H1 (cell line): ENCODE measurements around the gene DUOXA1. TPM values are rescaled to one million over a fixed set of nuclear protein-coding genes. Genes with fewer than 3 reads are reported as not detected.
"Not testable (repeated sequence)": the region's sequence is repeated elsewhere in the genome, so short reads cannot be mapped to it uniquely, and the experiment has no call there.

ENCODE experiments used
- CTCF ChIA-PET: fragments of 300-600 bp; sonication (Branson Sonifier 250); formaldehyde crosslinking; loops from one replicate; lab custom pipeline; 2021; ENCODE audit not compliant: partially characterized antibody; lab: Charles Lee
- POLR2A ChIA-PET: fragments of 300-600 bp; sonication (Branson Sonifier 250); formaldehyde crosslinking; loops from one replicate; lab custom pipeline; 2021; ENCODE audit warnings: inconsistent platforms; ENCODE audit not compliant: partially characterized antibody; lab: Charles Lee
- DNase-seq, 2 experiments: peaks; one replicate each; pipeline versions ENCODE4 v3.0.0 to v3.0.0-alpha.2; 2010 to 2022; ENCODE audit warnings: low spot score in 2 of 2, low read depth in 1 of 2, mixed read lengths in 1 of 2
- FAIRE-seq: peaks from 2 replicates; lab custom pipeline; 2011; peaks lifted over from hg19 to GRCh38; lab: Jason Lieb, UNC
- H2AFZ ChIP-seq: 2 replicates; pipeline ENCODE4 v1.8.1; 2012; ENCODE audit warnings: low read length, inconsistent platforms
- H2AK5ac ChIP-seq: 2 replicates; pipeline ENCODE4 v1.6.1; 2013; ENCODE audit warnings: low read depth, low read length
- H2BK120ac ChIP-seq: replicated peaks from 2 replicates; pipeline ENCODE3; 2013; ENCODE audit warnings: low read depth, low read length, inconsistent platforms
- H2BK12ac ChIP-seq: 2 replicates; pipeline ENCODE4 v1.6.1; 2013; ENCODE audit warnings: low read depth, low read length
- H2BK15ac ChIP-seq: 2 replicates; pipeline ENCODE4 v1.6.1; 2013; ENCODE audit warnings: low read length
- H2BK20ac ChIP-seq: 2 replicates; pipeline ENCODE4 v1.6.1; 2013; ENCODE audit warnings: low read length
- H2BK5ac ChIP-seq: 2 replicates; pipeline ENCODE4 v1.6.1; 2013; ENCODE audit warnings: low read depth, low read length
- H3K14ac ChIP-seq: 2 replicates; pipeline ENCODE4 v1.6.1; 2013; ENCODE audit warnings: inconsistent platforms; ENCODE audit not compliant: insufficient read length
- H3K18ac ChIP-seq: 2 replicates; pipeline ENCODE4 v1.6.1; 2013; ENCODE audit warnings: low read length; ENCODE audit errors: extremely low read depth
- H3K23ac ChIP-seq: 2 replicates; pipeline ENCODE4 v1.6.1; 2013; ENCODE audit warnings: inconsistent platforms; ENCODE audit not compliant: insufficient read length
- H3K23me2 ChIP-seq: 2 replicates; pipeline ENCODE4 v1.6.1; 2013; ENCODE audit warnings: low read depth, low read length
- H3K27ac ChIP-seq: 2 replicates; pipeline ENCODE4 v1.6.1; 2011; ENCODE audit warnings: low read depth, low read length, inconsistent platforms
- H3K27me3 ChIP-seq, 4 experiments: replicated peaks in 1 of 4; 1 replicate in 1 of 4; 2 replicates in 3 of 4; pipeline versions ENCODE4 v1.6.1 to v1.8.1; 2011 to 2013; ENCODE audit warnings: low read length in 3 of 4, mild to moderate bottlenecking in 3 of 4, inconsistent platforms in 2 of 4, mixed read lengths in 2 of 4, moderate library complexity in 1 of 4; ENCODE audit not compliant: control insufficient read depth in 3 of 4, insufficient read depth in 3 of 4; ENCODE audit errors: extremely low read depth in 1 of 4
- H3K36me3 ChIP-seq, 4 experiments: 2 replicates each; pipeline versions ENCODE4 v1.6.1 to v1.8.1; 2011 to 2013; ENCODE audit warnings: mild to moderate bottlenecking in 4 of 4, low read length in 3 of 4, moderate library complexity in 2 of 4, control low read depth in 1 of 4, inconsistent platforms in 1 of 4; ENCODE audit not compliant: insufficient read depth in 4 of 4, control insufficient read depth in 2 of 4
- H3K4ac ChIP-seq: replicated peaks from 2 replicates; pipeline ENCODE3; 2013; ENCODE audit warnings: low read length, low read depth, mixed read lengths, inconsistent platforms; ENCODE audit not compliant: insufficient read length
- H3K4me1 ChIP-seq, 4 experiments: replicated peaks in 1 of 4; 1 replicate in 1 of 4; 2 replicates in 3 of 4; pipeline versions ENCODE4 v1.6.1 to v1.8.1; 2011 to 2013; ENCODE audit warnings: low read length in 3 of 4, inconsistent platforms in 2 of 4, mixed read lengths in 1 of 4; ENCODE audit not compliant: insufficient read depth in 4 of 4, control insufficient read depth in 3 of 4
- H3K4me2 ChIP-seq, 2 experiments: 2 replicates each; pipeline versions ENCODE4 v1.6.1 to v1.8.1; 2011 to 2013; ENCODE audit warnings: low read depth in 2 of 2, low read length in 2 of 2, control low read depth in 1 of 2, inconsistent platforms in 1 of 2, mild to moderate bottlenecking in 1 of 2; ENCODE audit not compliant: insufficient read depth in 1 of 2
- H3K4me3 ChIP-seq, 4 experiments: fragments of 200-600, 300-600 bp in 1 of 4; sonication (generic), shearing (Covaris generic), sonication (Bioruptor Twin) in 1 of 4; 2 replicates each; pipeline versions ENCODE4 v1.5.1 to v1.8.1; 2011 to 2016; ENCODE audit warnings: low read length in 4 of 4, low read depth in 3 of 4, control low read depth in 2 of 4, inconsistent platforms in 2 of 4, mild to moderate bottlenecking in 2 of 4, mixed read lengths in 1 of 4, moderate library complexity in 1 of 4; ENCODE audit not compliant: insufficient read depth in 2 of 4; ENCODE audit errors: extremely low read depth in 1 of 4
- H3K56ac ChIP-seq: replicated peaks from 2 replicates; pipeline ENCODE3; 2013; ENCODE audit warnings: low read depth, mild to moderate bottlenecking, mixed read lengths, low read length, inconsistent platforms; ENCODE audit not compliant: insufficient read length
- H3K79me1 ChIP-seq: 2 replicates; pipeline ENCODE4 v1.6.1; 2013; ENCODE audit warnings: low read depth, low read length, control low read depth
- H3K79me2 ChIP-seq, 2 experiments: 2 replicates each; pipeline versions ENCODE4 v1.6.1 to v1.8.1; 2012 to 2013; ENCODE audit warnings: low read length in 2 of 2, mild to moderate bottlenecking in 2 of 2, inconsistent platforms in 1 of 2; ENCODE audit not compliant: insufficient read depth in 2 of 2, control insufficient read depth in 1 of 2
- H3K9ac ChIP-seq, 4 experiments: replicated peaks in 1 of 4; 1 replicate in 1 of 4; 2 replicates in 3 of 4; pipeline versions ENCODE4 v1.6.1 to v1.8.1; 2011 to 2013; ENCODE audit warnings: low read depth in 3 of 4, low read length in 3 of 4, control low read depth in 2 of 4, mild to moderate bottlenecking in 2 of 4, moderate library complexity in 2 of 4, inconsistent platforms in 1 of 4; ENCODE audit errors: extremely low read depth in 1 of 4
- H3K9me3 ChIP-seq, 2 experiments: 2 replicates each; pipeline versions ENCODE4 v1.6.1 to v1.8.1; 2012 to 2013; ENCODE audit warnings: mild to moderate bottlenecking in 2 of 2, moderate library complexity in 2 of 2, control low read depth in 1 of 2, inconsistent platforms in 1 of 2, low read depth in 1 of 2, low read length in 1 of 2, mixed read lengths in 1 of 2; ENCODE audit not compliant: insufficient read depth in 2 of 2
- H4K20me1 ChIP-seq, 2 experiments: replicated peaks in 1 of 2; 2 replicates each; pipeline versions ENCODE3 to v1.8.1; 2011 to 2013; ENCODE audit warnings: inconsistent platforms in 2 of 2, low read length in 2 of 2, mild to moderate bottlenecking in 1 of 2; ENCODE audit not compliant: insufficient read depth in 2 of 2, control insufficient read depth in 1 of 2
- H4K5ac ChIP-seq: 2 replicates; pipeline ENCODE4 v1.6.1; 2013; ENCODE audit warnings: low read length, low read depth, mixed read lengths, inconsistent platforms; ENCODE audit not compliant: insufficient read length
- H4K8ac ChIP-seq: 2 replicates; pipeline ENCODE4 v1.8.0; 2013; ENCODE audit warnings: mild to moderate bottlenecking, moderate library complexity, low read length, inconsistent platforms; ENCODE audit not compliant: insufficient read depth; ENCODE audit errors: extremely low read depth
- H4K91ac ChIP-seq: replicated peaks from 2 replicates; pipeline ENCODE3; 2013; ENCODE audit warnings: low read length, mixed read lengths, inconsistent platforms; ENCODE audit not compliant: insufficient read length
- WGBS, 2 experiments: shearing (Covaris generic) in 1 of 2; methylation state at CpG; one replicate each; pipeline versions ENCODE4 v1.1.6 to v1.1.7; 2013 to 2015; ENCODE audit warnings: low lambda C conversion rate in 2 of 2, mixed read lengths in 2 of 2, inconsistent platforms in 1 of 2, low coverage in 1 of 2, missing lambda C conversion rate in 1 of 2; ENCODE audit not compliant: insufficient replicate concordance in 2 of 2, insufficient coverage in 1 of 2, insufficient read length in 1 of 2; ENCODE audit errors: extremely low coverage in 1 of 2, missing lambda C conversion rate in 1 of 2; 5-methylcytosine and 5-hydroxymethylcytosine counted together
- polyA plus RNA-seq, 7 experiments: library from polyadenylated mRNA; depleted of rRNA in 3 of 7; stranded (reverse) in 5 of 7; unstranded in 2 of 7; fragments of >200 nt in 5 of 7; fragments of 200-250 nt in 2 of 7; gene quantifications; 1 replicate in 5 of 7; 2 replicates in 1 of 7; 4 replicates in 1 of 7; pipeline versions ENCODE4 v1.2.1 to v1.2.3, GENCODE V29; 2011 to 2013; ENCODE audit warnings: missing spikeins in 2 of 7, mixed read lengths in 2 of 7
- total RNA-seq: library from RNA; stranded (reverse); fragmentation: NEBNext Ultra II Directional; extraction: Animal tissue kit (Norgen Biotek cat#: 25700); gene quantifications from 2 replicates; pipeline ENCODE4 v1.2.1, GENCODE V29; 2021

Gene DUOXA1
- total and polyA plus RNA-seq, 2 of the 8 experiments (the other 6 are each of a cell fraction or from before 2014, with no cell fraction given), result 0.18 TPM; not detected in 1

DNA sequence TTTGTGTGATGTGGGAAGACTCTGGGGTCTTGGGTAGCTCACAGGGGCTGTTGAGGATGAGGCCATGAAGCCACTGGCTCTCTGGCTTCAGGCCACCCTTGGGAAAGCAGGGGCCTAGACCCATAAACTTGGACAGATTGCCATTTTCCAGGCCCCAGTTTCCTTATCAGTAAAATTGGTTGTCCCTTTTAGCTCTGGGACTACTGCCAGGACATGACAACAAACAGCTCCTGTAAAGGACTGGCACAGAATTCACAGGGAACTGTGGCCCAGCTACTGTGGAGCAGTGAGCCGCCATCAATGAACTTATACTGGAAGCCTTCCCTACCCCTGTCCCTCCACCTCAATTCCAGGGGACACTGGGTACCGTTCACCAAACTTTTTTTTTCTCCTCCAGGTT lies 52.3 kb downstream of the DUOXA1 start:
- H4K5ac ChIP-seq, H3K27ac ChIP-seq, H3K4me1 ChIP-seq, H2BK15ac ChIP-seq, CTCF ChIA-PET, H4K20me1 ChIP-seq, H2AK5ac ChIP-seq, H2BK20ac ChIP-seq, H3K56ac ChIP-seq, H2BK120ac ChIP-seq, H4K91ac ChIP-seq, H2AFZ ChIP-seq, POLR2A ChIA-PET, H3K27me3 ChIP-seq, H3K18ac ChIP-seq, H3K9me3 ChIP-seq, H4K8ac ChIP-seq, H3K14ac ChIP-seq, H3K4me2 ChIP-seq, H3K4me3 ChIP-seq, H3K79me1 ChIP-seq, H3K4ac ChIP-seq, DNase-seq, FAIRE-seq, H3K23me2 ChIP-seq, H3K9ac ChIP-seq, H2BK12ac ChIP-seq, H3K36me3 ChIP-seq, H3K79me2 ChIP-seq, H3K23ac ChIP-seq, H2BK5ac ChIP-seq: not testable (repeated sequence)
- WGBS, 2 experiments, result 92% methylated on average over 2 of the region's 2 CpGs; no CpG with 5 or more reads in 1 of the 2 experiments
